Neural cell (in vitro differentiated cells): ENCODE results near the gene LRRC27. TPM values are rescaled to one million over a fixed set of nuclear protein-coding genes. Genes with fewer than 3 reads are reported as not detected.

Experiments
- H2AFZ ChIP-seq: fragments of 200-600, 300-800 bp; sonication (generic), shearing (Covaris generic); 2 replicates; pipeline ENCODE4 v1.6.0; 2014; ENCODE audit warnings: low read depth, mild to moderate bottlenecking, antibody characterized with exemption, low read length, moderate library complexity
- H3F3A ChIP-seq: fragments of 200-600 bp; shearing (Covaris generic); 2 replicates; pipeline ENCODE4 v1.6.1; 2016; ENCODE audit warnings: mild to moderate bottlenecking, moderate library complexity, mixed read lengths, antibody characterized with exemption, low read length; ENCODE audit not compliant: insufficient read depth, poor library complexity, severe bottlenecking
- H3K27ac ChIP-seq: fragments of 200-600, 300-800 bp; sonication (generic), shearing (Covaris generic); 2 replicates; pipeline ENCODE4 v1.5.1; 2014; ENCODE audit warnings: mild to moderate bottlenecking, low read length, moderate library complexity
- H3K27me3 ChIP-seq: fragments of 300-800, 200-600 bp; sonication (generic), shearing (Covaris generic); 2 replicates; pipeline ENCODE4 v1.6.0; 2014; ENCODE audit warnings: mild to moderate bottlenecking, low read depth, low read length, moderate library complexity; ENCODE audit not compliant: insufficient read depth
- H3K36me3 ChIP-seq: fragments of 300-800, 200-600 bp; sonication (generic), shearing (Covaris generic); 2 replicates; pipeline ENCODE4 v1.5.1; 2014; ENCODE audit warnings: mild to moderate bottlenecking, antibody characterized with exemption, low read length, moderate library complexity; ENCODE audit not compliant: insufficient read depth
- H3K4me2 ChIP-seq: fragments of 300-800, 200-600 bp; sonication (generic), shearing (Covaris generic); 2 replicates; pipeline ENCODE4 v1.6.0; 2014; ENCODE audit warnings: mild to moderate bottlenecking, low read length
- H3K4me3 ChIP-seq: fragments of 300-800, 200-600 bp; sonication (generic), shearing (Covaris generic); 2 replicates; pipeline ENCODE4 v1.5.1; 2014; ENCODE audit warnings: mild to moderate bottlenecking, low read length, moderate library complexity
- H3K79me2 ChIP-seq: fragments of 200-600 bp; shearing (Covaris generic); replicated peaks from 2 replicates; pipeline ENCODE4 v1.6.0; 2014; ENCODE audit warnings: mild to moderate bottlenecking, low read length, moderate library complexity; ENCODE audit not compliant: insufficient read depth
- H3K9ac ChIP-seq: fragments of 300-800, 200-600 bp; sonication (generic), shearing (Covaris generic); 2 replicates; pipeline ENCODE4 v1.6.1; 2016; ENCODE audit warnings: mild to moderate bottlenecking, low read length, mixed read lengths
- H3K9me2 ChIP-seq: fragments of 200-600 bp; shearing (Covaris generic); 2 replicates; pipeline ENCODE4 v1.6.1; 2016; ENCODE audit warnings: mild to moderate bottlenecking, low read length, mixed read lengths; ENCODE audit not compliant: insufficient read depth
- H3K9me3 ChIP-seq: fragments of 200-600, 300-800 bp; sonication (generic), shearing (Covaris generic); 2 replicates; pipeline ENCODE4 v1.6.1; 2016; ENCODE audit warnings: mild to moderate bottlenecking, mixed run types, low read length, moderate library complexity, mixed read lengths
- H4K20me1 ChIP-seq: fragments of 200-600 bp; shearing (Covaris generic); 2 replicates; pipeline ENCODE4 v1.6.1; 2016; ENCODE audit warnings: mild to moderate bottlenecking, mixed run types; ENCODE audit not compliant: insufficient read depth
- EP300 ChIP-seq: fragments of 450-650 bp; conservative IDR thresholded peaks from 2 replicates; pipeline ENCODE4 v1.6.1; 2014; ENCODE audit warnings: antibody characterized with exemption, mild to moderate bottlenecking, moderate library complexity; ENCODE audit not compliant: poor library complexity, severe bottlenecking
- EZH2 ChIP-seq: fragments of 200-600, 300-800 bp; shearing (Covaris generic), sonication (generic); IDR thresholded peaks from 2 replicates; pipeline ENCODE4 v1.6.1; 2014; ENCODE audit warnings: antibody characterized with exemption, low read length, borderline replicate concordance, mild to moderate bottlenecking; ENCODE audit not compliant: insufficient read depth, poor library complexity, severe bottlenecking
- MXI1 ChIP-seq: fragments of 450-650 bp; conservative IDR thresholded peaks from 2 replicates; pipeline ENCODE4 v1.6.1; 2014; ENCODE audit warnings: antibody characterized with exemption, mild to moderate bottlenecking; ENCODE audit not compliant: poor library complexity, severe bottlenecking
- POLR2AphosphoS5 ChIP-seq: IDR thresholded peaks from 2 replicates; pipeline ENCODE4 v1.6.1; 2012
- RAD21 ChIP-seq: fragments of 450-650 bp; conservative IDR thresholded peaks from 2 replicates; pipeline ENCODE4 v1.6.1; 2014; ENCODE audit warnings: antibody characterized with exemption, mild to moderate bottlenecking, moderate library complexity
- SMC3 ChIP-seq: fragments of 450-650 bp; conservative IDR thresholded peaks from 2 replicates; pipeline ENCODE4 v1.6.1; 2014; ENCODE audit warnings: antibody characterized with exemption, mild to moderate bottlenecking, moderate library complexity; ENCODE audit not compliant: poor library complexity
- TAF1 ChIP-seq: IDR thresholded peaks from 2 replicates; pipeline ENCODE4 v1.6.1; 2012; ENCODE audit warnings: low read depth
- polyA plus RNA-seq: library from polyadenylated mRNA; depleted of rRNA; stranded (reverse); fragments of >200 nt; gene quantifications from 2 replicates; pipeline ENCODE4 v1.2.3, GENCODE V29; 2014
- TF ChIP-seq, protein P1 (sequence below): IDR thresholded peaks from 2 replicates; pipeline ENCODE4 v1.6.1; 2012; ENCODE audit warnings: borderline replicate concordance
- TF ChIP-seq, protein P2 (sequence below): fragments of 450-650 bp; IDR thresholded peaks from 2 replicates; pipeline ENCODE4 v1.5.1; 2014; ENCODE audit warnings: antibody characterized with exemption, mild to moderate bottlenecking, moderate library complexity; ENCODE audit not compliant: poor library complexity, severe bottlenecking

LRRC27 gene
- polyA plus RNA-seq, 1 donor from 2014 or later, result 26.7 TPM

DNA sequence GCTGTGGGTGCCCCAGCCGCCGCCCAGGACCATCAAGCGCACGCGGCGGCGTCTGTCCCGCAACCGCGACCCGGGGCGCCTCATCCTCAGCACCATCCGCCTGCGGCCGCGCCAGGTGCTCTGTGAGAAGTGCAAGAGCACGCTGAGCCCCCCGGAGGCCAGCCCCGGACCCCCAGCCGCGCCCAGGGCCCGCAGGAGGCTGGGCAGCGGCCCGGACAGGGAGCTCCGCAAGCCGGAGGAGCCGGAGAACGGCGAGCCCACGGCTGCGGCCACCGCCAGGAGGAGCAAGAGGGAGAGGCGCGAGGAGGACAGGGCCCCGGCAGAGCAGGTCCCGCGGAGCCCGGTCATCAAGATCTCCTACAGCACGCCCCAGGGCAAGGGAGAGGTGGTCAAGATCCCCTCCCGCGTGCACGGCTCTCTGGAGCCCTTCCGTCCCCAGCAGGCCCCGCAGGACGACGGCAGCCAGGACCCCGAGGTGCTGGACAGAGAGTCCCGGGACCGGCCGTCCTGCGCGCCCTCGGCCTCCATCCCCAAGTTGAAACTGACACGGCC, 73.0 kb downstream of the LRRC27 start:
- H4K20me1 ChIP-seq, result no peaks in the 10 kb centered on the region
- no peak overlapping the region for H3K4me2 ChIP-seq
- no peaks in the 10 kb centered on the region for H3K27me3 ChIP-seq
- no peak overlapping the region for H3K9ac ChIP-seq
- no peaks in the 10 kb centered on the region for H3K9me2 ChIP-seq
- no peak overlapping the region for H3K4me3 ChIP-seq
- no peak overlapping the region for H3K27ac ChIP-seq
- H3K79me2 ChIP-seq, result no peaks in the 10 kb centered on the region
- H3K36me3 ChIP-seq, result no peaks in the 10 kb centered on the region
- TF ChIP-seq MXI1 (no peak), POLR2AphosphoS5 (no peak), RAD21 (no peak), SMC3 (no peak), EP300 (no peak), EZH2 (no peak), TAF1 (no peak)
- TF ChIP-seq, protein P1, sequence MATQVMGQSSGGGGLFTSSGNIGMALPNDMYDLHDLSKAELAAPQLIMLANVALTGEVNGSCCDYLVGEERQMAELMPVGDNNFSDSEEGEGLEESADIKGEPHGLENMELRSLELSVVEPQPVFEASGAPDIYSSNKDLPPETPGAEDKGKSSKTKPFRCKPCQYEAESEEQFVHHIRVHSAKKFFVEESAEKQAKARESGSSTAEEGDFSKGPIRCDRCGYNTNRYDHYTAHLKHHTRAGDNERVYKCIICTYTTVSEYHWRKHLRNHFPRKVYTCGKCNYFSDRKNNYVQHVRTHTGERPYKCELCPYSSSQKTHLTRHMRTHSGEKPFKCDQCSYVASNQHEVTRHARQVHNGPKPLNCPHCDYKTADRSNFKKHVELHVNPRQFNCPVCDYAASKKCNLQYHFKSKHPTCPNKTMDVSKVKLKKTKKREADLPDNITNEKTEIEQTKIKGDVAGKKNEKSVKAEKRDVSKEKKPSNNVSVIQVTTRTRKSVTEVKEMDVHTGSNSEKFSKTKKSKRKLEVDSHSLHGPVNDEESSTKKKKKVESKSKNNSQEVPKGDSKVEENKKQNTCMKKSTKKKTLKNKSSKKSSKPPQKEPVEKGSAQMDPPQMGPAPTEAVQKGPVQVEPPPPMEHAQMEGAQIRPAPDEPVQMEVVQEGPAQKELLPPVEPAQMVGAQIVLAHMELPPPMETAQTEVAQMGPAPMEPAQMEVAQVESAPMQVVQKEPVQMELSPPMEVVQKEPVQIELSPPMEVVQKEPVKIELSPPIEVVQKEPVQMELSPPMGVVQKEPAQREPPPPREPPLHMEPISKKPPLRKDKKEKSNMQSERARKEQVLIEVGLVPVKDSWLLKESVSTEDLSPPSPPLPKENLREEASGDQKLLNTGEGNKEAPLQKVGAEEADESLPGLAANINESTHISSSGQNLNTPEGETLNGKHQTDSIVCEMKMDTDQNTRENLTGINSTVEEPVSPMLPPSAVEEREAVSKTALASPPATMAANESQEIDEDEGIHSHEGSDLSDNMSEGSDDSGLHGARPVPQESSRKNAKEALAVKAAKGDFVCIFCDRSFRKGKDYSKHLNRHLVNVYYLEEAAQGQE, result no peak
- TF ChIP-seq, protein P2, sequence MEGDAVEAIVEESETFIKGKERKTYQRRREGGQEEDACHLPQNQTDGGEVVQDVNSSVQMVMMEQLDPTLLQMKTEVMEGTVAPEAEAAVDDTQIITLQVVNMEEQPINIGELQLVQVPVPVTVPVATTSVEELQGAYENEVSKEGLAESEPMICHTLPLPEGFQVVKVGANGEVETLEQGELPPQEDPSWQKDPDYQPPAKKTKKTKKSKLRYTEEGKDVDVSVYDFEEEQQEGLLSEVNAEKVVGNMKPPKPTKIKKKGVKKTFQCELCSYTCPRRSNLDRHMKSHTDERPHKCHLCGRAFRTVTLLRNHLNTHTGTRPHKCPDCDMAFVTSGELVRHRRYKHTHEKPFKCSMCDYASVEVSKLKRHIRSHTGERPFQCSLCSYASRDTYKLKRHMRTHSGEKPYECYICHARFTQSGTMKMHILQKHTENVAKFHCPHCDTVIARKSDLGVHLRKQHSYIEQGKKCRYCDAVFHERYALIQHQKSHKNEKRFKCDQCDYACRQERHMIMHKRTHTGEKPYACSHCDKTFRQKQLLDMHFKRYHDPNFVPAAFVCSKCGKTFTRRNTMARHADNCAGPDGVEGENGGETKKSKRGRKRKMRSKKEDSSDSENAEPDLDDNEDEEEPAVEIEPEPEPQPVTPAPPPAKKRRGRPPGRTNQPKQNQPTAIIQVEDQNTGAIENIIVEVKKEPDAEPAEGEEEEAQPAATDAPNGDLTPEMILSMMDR, result no peak
- H2AFZ ChIP-seq, result no peak overlapping the region
- H3K9me3 ChIP-seq, result no peaks in the 10 kb centered on the region
- H3F3A ChIP-seq, result no peaks in the 10 kb centered on the region

DNA sequence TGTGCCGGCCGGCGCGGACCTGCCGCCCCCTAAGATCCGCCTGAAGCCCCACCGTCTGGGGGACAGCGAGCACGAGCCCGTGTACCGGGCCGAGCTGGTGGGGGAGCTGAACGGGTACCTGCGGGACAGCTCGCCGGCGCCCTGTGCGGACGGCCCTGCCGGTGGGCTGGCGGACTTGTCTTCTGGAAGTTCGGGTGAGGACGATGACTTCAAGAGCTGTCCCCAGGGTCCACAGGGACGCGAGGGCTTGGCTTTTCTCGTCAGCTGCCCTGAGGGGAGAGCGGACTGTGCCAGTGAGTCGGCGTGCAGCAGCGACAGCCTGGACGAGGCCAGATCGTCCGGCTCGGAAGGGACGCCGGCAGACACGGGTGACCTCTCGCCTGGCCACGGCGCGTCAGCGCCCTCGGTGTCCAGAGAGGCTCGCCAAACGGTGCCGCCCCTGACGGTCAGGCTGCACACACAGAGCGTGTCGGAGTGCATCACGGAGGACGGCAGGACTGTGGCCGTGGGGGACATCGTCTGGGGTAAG, 73.5 kb downstream of the LRRC27 start:
- no peak overlapping the region for H3K4me2 ChIP-seq
- no peak overlapping the region for H2AFZ ChIP-seq
- no peaks in the 10 kb centered on the region for H3K9me2 ChIP-seq
- H3F3A ChIP-seq, result no peaks in the 10 kb centered on the region
- no peaks in the 10 kb centered on the region for H4K20me1 ChIP-seq
- no peak overlapping the region for H3K4me3 ChIP-seq
- no peaks in the 10 kb centered on the region for H3K36me3 ChIP-seq
- H3K27ac ChIP-seq, result no peak overlapping the region
- H3K79me2 ChIP-seq, result no peaks in the 10 kb centered on the region
- no peaks in the 10 kb centered on the region for H3K27me3 ChIP-seq
- no peaks in the 10 kb centered on the region for H3K9me3 ChIP-seq
- no peak overlapping the region for H3K9ac ChIP-seq
- no peak for TF ChIP-seq MXI1
- TF ChIP-seq POLR2AphosphoS5, result no peak
- no peak for TF ChIP-seq EZH2
- TF ChIP-seq, protein P1, result no peak
- no peak for TF ChIP-seq SMC3
- TF ChIP-seq EP300, result no peak
- TF ChIP-seq RAD21, result no peak
- TF ChIP-seq, protein P2, result no peak
- TF ChIP-seq TAF1, result no peak
